H1 (cell line): Measurements from ENCODE around the gene LAMP1. TPM values are rescaled to one million over a fixed set of nuclear protein-coding genes. Genes with fewer than 3 reads are reported as not detected.

ENCODE experiments used
- CTCF ChIA-PET: fragments of 300-600 bp; sonication (Branson Sonifier 250); formaldehyde crosslinking; loops from one replicate; lab custom pipeline; 2021; ENCODE audit not compliant: partially characterized antibody; lab: Charles Lee
- POLR2A ChIA-PET: fragments of 300-600 bp; sonication (Branson Sonifier 250); formaldehyde crosslinking; loops from one replicate; lab custom pipeline; 2021; ENCODE audit warnings: inconsistent platforms; ENCODE audit not compliant: partially characterized antibody; lab: Charles Lee
- DNase-seq, 2 experiments: peaks; one replicate each; pipeline versions ENCODE4 v3.0.0 to v3.0.0-alpha.2; 2010 to 2022; ENCODE audit warnings: low spot score in 2 of 2, low read depth in 1 of 2, mixed read lengths in 1 of 2
- FAIRE-seq: peaks from 2 replicates; lab custom pipeline; 2011; peaks lifted over from hg19 to GRCh38; lab: Jason Lieb, UNC
- H2AFZ ChIP-seq: 2 replicates; pipeline ENCODE4 v1.8.1; 2012; ENCODE audit warnings: low read length, inconsistent platforms
- H2AK5ac ChIP-seq: 2 replicates; pipeline ENCODE4 v1.6.1; 2013; ENCODE audit warnings: low read depth, low read length
- H2BK120ac ChIP-seq: replicated peaks from 2 replicates; pipeline ENCODE3; 2013; ENCODE audit warnings: low read depth, low read length, inconsistent platforms
- H2BK12ac ChIP-seq: 2 replicates; pipeline ENCODE4 v1.6.1; 2013; ENCODE audit warnings: low read depth, low read length
- H2BK15ac ChIP-seq: 2 replicates; pipeline ENCODE4 v1.6.1; 2013; ENCODE audit warnings: low read length
- H2BK20ac ChIP-seq: 2 replicates; pipeline ENCODE4 v1.6.1; 2013; ENCODE audit warnings: low read length
- H2BK5ac ChIP-seq: 2 replicates; pipeline ENCODE4 v1.6.1; 2013; ENCODE audit warnings: low read depth, low read length
- H3K14ac ChIP-seq: 2 replicates; pipeline ENCODE4 v1.6.1; 2013; ENCODE audit warnings: inconsistent platforms; ENCODE audit not compliant: insufficient read length
- H3K18ac ChIP-seq: 2 replicates; pipeline ENCODE4 v1.6.1; 2013; ENCODE audit warnings: low read length; ENCODE audit errors: extremely low read depth
- H3K23ac ChIP-seq: 2 replicates; pipeline ENCODE4 v1.6.1; 2013; ENCODE audit warnings: inconsistent platforms; ENCODE audit not compliant: insufficient read length
- H3K23me2 ChIP-seq: 2 replicates; pipeline ENCODE4 v1.6.1; 2013; ENCODE audit warnings: low read depth, low read length
- H3K27ac ChIP-seq: 2 replicates; pipeline ENCODE4 v1.6.1; 2011; ENCODE audit warnings: low read depth, low read length, inconsistent platforms
- H3K27me3 ChIP-seq, 4 experiments: replicated peaks in 1 of 4; 1 replicate in 1 of 4; 2 replicates in 3 of 4; pipeline versions ENCODE4 v1.6.1 to v1.8.1; 2011 to 2013; ENCODE audit warnings: low read length in 3 of 4, mild to moderate bottlenecking in 3 of 4, inconsistent platforms in 2 of 4, mixed read lengths in 2 of 4, moderate library complexity in 1 of 4; ENCODE audit not compliant: control insufficient read depth in 3 of 4, insufficient read depth in 3 of 4; ENCODE audit errors: extremely low read depth in 1 of 4
- H3K36me3 ChIP-seq, 4 experiments: 2 replicates each; pipeline versions ENCODE4 v1.6.1 to v1.8.1; 2011 to 2013; ENCODE audit warnings: mild to moderate bottlenecking in 4 of 4, low read length in 3 of 4, moderate library complexity in 2 of 4, control low read depth in 1 of 4, inconsistent platforms in 1 of 4; ENCODE audit not compliant: insufficient read depth in 4 of 4, control insufficient read depth in 2 of 4
- H3K4ac ChIP-seq: replicated peaks from 2 replicates; pipeline ENCODE3; 2013; ENCODE audit warnings: low read length, low read depth, mixed read lengths, inconsistent platforms; ENCODE audit not compliant: insufficient read length
- H3K4me1 ChIP-seq, 4 experiments: replicated peaks in 1 of 4; 1 replicate in 1 of 4; 2 replicates in 3 of 4; pipeline versions ENCODE4 v1.6.1 to v1.8.1; 2011 to 2013; ENCODE audit warnings: low read length in 3 of 4, inconsistent platforms in 2 of 4, mixed read lengths in 1 of 4; ENCODE audit not compliant: insufficient read depth in 4 of 4, control insufficient read depth in 3 of 4
- H3K4me2 ChIP-seq, 2 experiments: 2 replicates each; pipeline versions ENCODE4 v1.6.1 to v1.8.1; 2011 to 2013; ENCODE audit warnings: low read depth in 2 of 2, low read length in 2 of 2, control low read depth in 1 of 2, inconsistent platforms in 1 of 2, mild to moderate bottlenecking in 1 of 2; ENCODE audit not compliant: insufficient read depth in 1 of 2
- H3K4me3 ChIP-seq, 4 experiments: fragments of 200-600, 300-600 bp in 1 of 4; sonication (generic), shearing (Covaris generic), sonication (Bioruptor Twin) in 1 of 4; 2 replicates each; pipeline versions ENCODE4 v1.5.1 to v1.8.1; 2011 to 2016; ENCODE audit warnings: low read length in 4 of 4, low read depth in 3 of 4, control low read depth in 2 of 4, inconsistent platforms in 2 of 4, mild to moderate bottlenecking in 2 of 4, mixed read lengths in 1 of 4, moderate library complexity in 1 of 4; ENCODE audit not compliant: insufficient read depth in 2 of 4; ENCODE audit errors: extremely low read depth in 1 of 4
- H3K56ac ChIP-seq: replicated peaks from 2 replicates; pipeline ENCODE3; 2013; ENCODE audit warnings: low read depth, mild to moderate bottlenecking, mixed read lengths, low read length, inconsistent platforms; ENCODE audit not compliant: insufficient read length
- H3K79me1 ChIP-seq: 2 replicates; pipeline ENCODE4 v1.6.1; 2013; ENCODE audit warnings: low read depth, low read length, control low read depth
- H3K79me2 ChIP-seq, 2 experiments: 2 replicates each; pipeline versions ENCODE4 v1.6.1 to v1.8.1; 2012 to 2013; ENCODE audit warnings: low read length in 2 of 2, mild to moderate bottlenecking in 2 of 2, inconsistent platforms in 1 of 2; ENCODE audit not compliant: insufficient read depth in 2 of 2, control insufficient read depth in 1 of 2
- H3K9ac ChIP-seq, 4 experiments: replicated peaks in 1 of 4; 1 replicate in 1 of 4; 2 replicates in 3 of 4; pipeline versions ENCODE4 v1.6.1 to v1.8.1; 2011 to 2013; ENCODE audit warnings: low read depth in 3 of 4, low read length in 3 of 4, control low read depth in 2 of 4, mild to moderate bottlenecking in 2 of 4, moderate library complexity in 2 of 4, inconsistent platforms in 1 of 4; ENCODE audit errors: extremely low read depth in 1 of 4
- H3K9me3 ChIP-seq, 2 experiments: 2 replicates each; pipeline versions ENCODE4 v1.6.1 to v1.8.1; 2012 to 2013; ENCODE audit warnings: mild to moderate bottlenecking in 2 of 2, moderate library complexity in 2 of 2, control low read depth in 1 of 2, inconsistent platforms in 1 of 2, low read depth in 1 of 2, low read length in 1 of 2, mixed read lengths in 1 of 2; ENCODE audit not compliant: insufficient read depth in 2 of 2
- H4K20me1 ChIP-seq, 2 experiments: replicated peaks in 1 of 2; 2 replicates each; pipeline versions ENCODE3 to v1.8.1; 2011 to 2013; ENCODE audit warnings: inconsistent platforms in 2 of 2, low read length in 2 of 2, mild to moderate bottlenecking in 1 of 2; ENCODE audit not compliant: insufficient read depth in 2 of 2, control insufficient read depth in 1 of 2
- H4K5ac ChIP-seq: 2 replicates; pipeline ENCODE4 v1.6.1; 2013; ENCODE audit warnings: low read length, low read depth, mixed read lengths, inconsistent platforms; ENCODE audit not compliant: insufficient read length
- H4K8ac ChIP-seq: 2 replicates; pipeline ENCODE4 v1.8.0; 2013; ENCODE audit warnings: mild to moderate bottlenecking, moderate library complexity, low read length, inconsistent platforms; ENCODE audit not compliant: insufficient read depth; ENCODE audit errors: extremely low read depth
- H4K91ac ChIP-seq: replicated peaks from 2 replicates; pipeline ENCODE3; 2013; ENCODE audit warnings: low read length, mixed read lengths, inconsistent platforms; ENCODE audit not compliant: insufficient read length
- BCL11A ChIP-seq, 2 experiments: IDR thresholded peaks; one replicate each; pipeline ENCODE4 v1.6.1; 2011; ENCODE audit warnings: low read depth in 2 of 2, low read length in 2 of 2, mild to moderate bottlenecking in 2 of 2
- CBX5 ChIP-seq: fragments of 300-800, 300-1000 bp; sonication (generic); IDR thresholded peaks from 2 replicates; pipeline ENCODE4 v1.7.1; 2016; ENCODE audit warnings: antibody characterized with exemption, low read length, low read depth
- CHD2 ChIP-seq: IDR thresholded peaks from 2 replicates; pipeline ENCODE4 v1.6.1; 2012; ENCODE audit warnings: low read length, improper control_type of control experiment
- GABPA ChIP-seq: IDR thresholded peaks from 2 replicates; pipeline ENCODE4 v1.6.1; 2011; ENCODE audit warnings: mild to moderate bottlenecking, low read length, moderate library complexity, borderline replicate concordance; ENCODE audit not compliant: insufficient read depth
- PHF8 ChIP-seq: fragments of 200-600 bp; sonication (generic); conservative IDR thresholded peaks from 2 replicates; pipeline ENCODE4 v1.7.1; 2012; ENCODE audit warnings: low read depth, mild to moderate bottlenecking, inconsistent platforms, low read length, moderate library complexity
- POU5F1 ChIP-seq: IDR thresholded peaks from 2 replicates; pipeline ENCODE4 v1.6.1; 2011; ENCODE audit warnings: low read depth, mild to moderate bottlenecking, low read length, moderate library complexity
- TBP ChIP-seq: IDR thresholded peaks from 2 replicates; pipeline ENCODE4 v1.6.1; 2011; ENCODE audit warnings: low read depth, low read length, improper control_type of control experiment
- WGBS, 2 experiments: shearing (Covaris generic) in 1 of 2; methylation state at CpG; one replicate each; pipeline versions ENCODE4 v1.1.6 to v1.1.7; 2013 to 2015; ENCODE audit warnings: low lambda C conversion rate in 2 of 2, mixed read lengths in 2 of 2, inconsistent platforms in 1 of 2, low coverage in 1 of 2, missing lambda C conversion rate in 1 of 2; ENCODE audit not compliant: insufficient replicate concordance in 2 of 2, insufficient coverage in 1 of 2, insufficient read length in 1 of 2; ENCODE audit errors: extremely low coverage in 1 of 2, missing lambda C conversion rate in 1 of 2; 5-methylcytosine and 5-hydroxymethylcytosine counted together
- polyA plus RNA-seq, 7 experiments: library from polyadenylated mRNA; depleted of rRNA in 3 of 7; stranded (reverse) in 5 of 7; unstranded in 2 of 7; fragments of >200 nt in 5 of 7; fragments of 200-250 nt in 2 of 7; gene quantifications; 1 replicate in 5 of 7; 2 replicates in 1 of 7; 4 replicates in 1 of 7; pipeline versions ENCODE4 v1.2.1 to v1.2.3, GENCODE V29; 2011 to 2013; ENCODE audit warnings: missing spikeins in 2 of 7, mixed read lengths in 2 of 7
- total RNA-seq: library from RNA; stranded (reverse); fragmentation: NEBNext Ultra II Directional; extraction: Animal tissue kit (Norgen Biotek cat#: 25700); gene quantifications from 2 replicates; pipeline ENCODE4 v1.2.1, GENCODE V29; 2021
- TF ChIP-seq, protein P1 (sequence below): IDR thresholded peaks from 2 replicates; pipeline ENCODE4 v1.6.1; 2012; ENCODE audit warnings: low read length, inconsistent platforms

LAMP1 gene
- total and polyA plus RNA-seq, 2 of the 8 experiments (the other 6 are each of a cell fraction or from before 2014, with no cell fraction given): 97.6 to 140 TPM

DNA sequence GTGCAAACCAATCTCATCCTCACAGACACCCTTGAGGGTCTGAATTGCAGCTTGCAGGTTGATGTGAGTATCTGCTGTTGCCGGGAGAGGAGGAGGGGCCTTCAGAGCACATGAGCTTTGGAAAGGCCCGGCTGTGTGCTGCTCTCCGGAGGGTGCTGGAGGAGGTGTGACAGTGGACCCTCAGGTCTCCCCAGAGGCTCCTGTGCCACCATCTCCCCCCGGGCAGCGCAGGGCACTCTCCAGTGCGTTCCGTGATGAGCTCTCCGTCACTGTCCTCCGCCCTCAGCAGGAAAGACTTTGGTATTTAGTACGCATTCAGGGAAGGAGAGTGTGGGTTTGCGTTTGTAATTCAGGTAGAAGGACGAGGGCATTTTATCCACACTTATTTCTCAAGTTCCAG is 20.0 kb downstream of the LAMP1 start:
- Histone ChIP-seq H4K20me1 (peaks cover 8 to 15% of the 10 kb centered on the region in 2 experiments), H3K23me2 (no peaks in the 10 kb centered on the region), H3K23ac (no peak overlapping the region), H3K4me2 (no peak overlapping the region), H2BK12ac (no peak overlapping the region), H3K9ac (no peak overlapping the region), H3K4me3 (no peak overlapping the region), H2BK5ac (no peak overlapping the region), H3K14ac (no peak overlapping the region), H3K56ac (no peak overlapping the region), H3K36me3 (peaks cover 8 to 28% (median 20%) of the 10 kb centered on the region in 4 experiments), H3K79me2 (peaks cover 0 to 9% of the 10 kb centered on the region in 2 experiments; a peak in 1 of 4 replicates), H2AFZ (no peak overlapping the region), H2BK20ac (no peak overlapping the region), H3K27me3 (no peaks in the 10 kb centered on the region), H2BK120ac (no peak overlapping the region), H3K79me1 (no peaks in the 10 kb centered on the region; the same call in 1 of the 2 replicates), H2AK5ac (no peak overlapping the region), H3K27ac (no peak overlapping the region), H3K4ac (no peak overlapping the region), H3K18ac (no peak overlapping the region), H4K91ac (no peak overlapping the region), H3K9me3 (no peaks in the 10 kb centered on the region), H3K4me1 (no peaks in the 10 kb centered on the region; a peak in 1 of 7 replicates), H4K8ac (no peak overlapping the region), H2BK15ac (no peak overlapping the region), H4K5ac (no peak overlapping the region)
- DNase-seq (no peak), FAIRE-seq (no peak)
- POLR2A ChIA-PET: interaction anchor here (1.2 to 2.6 kb wide), 3 partner anchors 10 to 86 kb away, joined by 3 to 14 read pairs (median 4); no protein-coding TSS in a partner anchor
- CTCF ChIA-PET: interaction anchor here (0.7 to 1.8 kb wide), 6 partner anchors 19 to 105 kb away, joined by 3 to 8 read pairs (median 4); partner anchors contain the start of gene LAMP1
- TF ChIP-seq BCL11A (IDR thresholded peaks at IDR 0.05; ENCODE audit: low read depth in 2 of 2, low read length in 2 of 2): no peak
- TF ChIP-seq CBX5: no peak
- no peak for TF ChIP-seq POU5F1
- TF ChIP-seq GABPA: no peak
- TF ChIP-seq, protein P1, sequence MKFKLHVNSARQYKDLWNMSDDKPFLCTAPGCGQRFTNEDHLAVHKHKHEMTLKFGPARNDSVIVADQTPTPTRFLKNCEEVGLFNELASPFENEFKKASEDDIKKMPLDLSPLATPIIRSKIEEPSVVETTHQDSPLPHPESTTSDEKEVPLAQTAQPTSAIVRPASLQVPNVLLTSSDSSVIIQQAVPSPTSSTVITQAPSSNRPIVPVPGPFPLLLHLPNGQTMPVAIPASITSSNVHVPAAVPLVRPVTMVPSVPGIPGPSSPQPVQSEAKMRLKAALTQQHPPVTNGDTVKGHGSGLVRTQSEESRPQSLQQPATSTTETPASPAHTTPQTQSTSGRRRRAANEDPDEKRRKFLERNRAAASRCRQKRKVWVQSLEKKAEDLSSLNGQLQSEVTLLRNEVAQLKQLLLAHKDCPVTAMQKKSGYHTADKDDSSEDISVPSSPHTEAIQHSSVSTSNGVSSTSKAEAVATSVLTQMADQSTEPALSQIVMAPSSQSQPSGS: no peak
- TF ChIP-seq CHD2: no peak
- TF ChIP-seq TBP: no peak
- TF ChIP-seq PHF8: no peak
- WGBS, 2 experiments: 91% methylated on average over 12 of the region's 12 CpGs; no CpG with 5 or more reads in 1 of the 2 experiments
